MG63 (cell line): Measurements from ENCODE around the gene ATM. TPM values are rescaled to one million over a fixed set of nuclear protein-coding genes. Genes with fewer than 3 reads are reported as not detected.
"Not testable (repeated sequence)": the region's sequence is repeated elsewhere in the genome, so short reads cannot be mapped to it uniquely, and the experiment has no call there.

Experiments used
- DNase-seq: peaks from one replicate; pipeline ENCODE4 v3.0.0-alpha.2; 2020
- H3K27me3 ChIP-seq: fragments of 250-450 bp; sonication (Bioruptor Pico); 2 replicates; pipeline ENCODE4 v1.5.1; 2020; ENCODE audit warnings: mild to moderate bottlenecking, moderate library complexity
- H3K36me3 ChIP-seq: fragments of 250-450 bp; sonication (Bioruptor Pico); 2 replicates; pipeline ENCODE4 v1.5.1; 2020; ENCODE audit warnings: mild to moderate bottlenecking, moderate library complexity
- H3K4me3 ChIP-seq: fragments of 250-450 bp; sonication (Bioruptor Pico); 2 replicates; pipeline ENCODE4 v1.5.1; 2020; ENCODE audit warnings: mild to moderate bottlenecking, moderate library complexity
- H3K9me3 ChIP-seq: fragments of 250-450 bp; sonication (Bioruptor Pico); 2 replicates; pipeline ENCODE4 v1.5.1; 2020; ENCODE audit warnings: mild to moderate bottlenecking, moderate library complexity
- total RNA-seq: library from RNA; depleted of rRNA; stranded (reverse); fragments of >200 nt; shearing (Covaris generic); gene quantifications from 2 replicates; pipeline ENCODE4 v1.2.3, GENCODE V29; 2014; ENCODE audit warnings: low replicate concordance; rRNA removed

The ATM gene
- total RNA-seq, 1 experiment from 2014 or later, result 10.8 TPM

GRCh38 chr11:108392353-108392752 is 169.5 kb downstream of the ATM start:
- no peaks in the 10 kb centered on the region for H3K9me3 ChIP-seq
- H3K27me3 ChIP-seq, result no peaks in the 10 kb centered on the region
- H3K36me3 ChIP-seq, result no peaks in the 10 kb centered on the region
- DNase-seq, result no peak
- no peak overlapping the region for H3K4me3 ChIP-seq

GRCh38 chr11:108393046-108393445 is 170.2 kb downstream of the ATM start:
- DNase-seq, result no peak

GRCh38 chr11:108394744-108395284 is 171.9 kb downstream of the ATM start:
- no peaks in the 10 kb centered on the region for H3K9me3 ChIP-seq
- H3K36me3 ChIP-seq, result no peaks in the 10 kb centered on the region
- no peaks in the 10 kb centered on the region for H3K27me3 ChIP-seq
- DNase-seq, result no peak
- H3K4me3 ChIP-seq, result no peak overlapping the region

More at GRCh38 chr11:108393046-108393445, 170.2 kb downstream of the ATM start:
- Histone ChIP-seq H3K9me3 (no peaks in the 10 kb centered on the region), H3K4me3 (no peak overlapping the region), H3K36me3 (no peaks in the 10 kb centered on the region), H3K27me3 (no peaks in the 10 kb centered on the region)

GRCh38 chr11:108396672-108397071 is 173.8 kb downstream of the ATM start:
- not testable (repeated sequence) for H3K36me3 ChIP-seq, H3K9me3 ChIP-seq, H3K4me3 ChIP-seq, H3K27me3 ChIP-seq, DNase-seq

GRCh38 chr11:108398439-108398838 is 175.6 kb downstream of the ATM start:
- no peaks in the 10 kb centered on the region for H3K9me3 ChIP-seq
- DNase-seq, result no peak
- no peaks in the 10 kb centered on the region for H3K36me3 ChIP-seq
- no peak overlapping the region for H3K4me3 ChIP-seq
- no peaks in the 10 kb centered on the region for H3K27me3 ChIP-seq

- no peaks in the 10 kb centered on the region for H3K27me3 ChIP-seq
- no peak for DNase-seq
- no peaks in the 10 kb centered on the region for H3K9me3 ChIP-seq
- no peak overlapping the region for H3K4me3 ChIP-seq
- no peaks in the 10 kb centered on the region for H3K36me3 ChIP-seq
Measured at GRCh38 chr11:108402241-108402640, 179.4 kb downstream of the ATM start.

- no peak for DNase-seq
- no peaks in the 10 kb centered on the region for H3K36me3 ChIP-seq
- no peaks in the 10 kb centered on the region for H3K27me3 ChIP-seq
- H3K4me3 ChIP-seq, result no peak overlapping the region
- no peaks in the 10 kb centered on the region for H3K9me3 ChIP-seq
Measured at GRCh38 chr11:108403052-108403451, 180.2 kb downstream of the ATM start.

- Histone ChIP-seq H3K9me3 (no peaks in the 10 kb centered on the region), H3K36me3 (no peaks in the 10 kb centered on the region), H3K27me3 (no peaks in the 10 kb centered on the region), H3K4me3 (no peak overlapping the region)
- DNase-seq, result no peak
Measured at GRCh38 chr11:108405706-108406105, 182.8 kb downstream of the ATM start.

GRCh38 chr11:108414958-108415357 is 192.1 kb downstream of the ATM start:
- H3K9me3 ChIP-seq, result no peaks in the 10 kb centered on the region
- no peaks in the 10 kb centered on the region for H3K27me3 ChIP-seq
- H3K4me3 ChIP-seq, result no peak overlapping the region
- DNase-seq, result no peak
- no peaks in the 10 kb centered on the region for H3K36me3 ChIP-seq

GRCh38 chr11:108417551-108417950 is 194.7 kb downstream of the ATM start:
- H3K27me3 ChIP-seq, H3K4me3 ChIP-seq, DNase-seq, H3K36me3 ChIP-seq, H3K9me3 ChIP-seq: not testable (repeated sequence)

Other genes with a start within 250 kb of the ATM start
- gene CUL5, start 214.2 kb upstream of the ATM start, total RNA-seq, result 21.7 and 28.9 TPM in 2 replicates
- gene ACAT1, start 101.5 kb upstream of the ATM start, total RNA-seq, result 201 and 249 TPM in 2 replicates
- 3.3 and 8.1 TPM in 2 replicates for gene NPAT, start 429 bp upstream of the ATM start, total RNA-seq
- 0.92 TPM in 1 of 2 replicates, not detected in the other for gene C11orf65, start 244.5 kb downstream of the ATM start, total RNA-seq